Activated T-helper 1 cell treated with anti-CD3 and anti-CD28 coated beads, Interleukin-12 subunit alpha, Interleukin-12 subunit beta, Interleukin-2, Interleukin-4 antibody, amounts not matched to agents 30 ng/mL and 10 ng/mL and 1 ng/mL, durations not matched to agents 14 hours and 24 hours and 36 hours (primary cell): ENCODE measurements around the gene ADAMTS14. TPM values are rescaled to one million over a fixed set of nuclear protein-coding genes. Genes with fewer than 3 reads are reported as not detected.

Experiments used
- DNase-seq: peaks from one replicate; pipeline ENCODE4 v3.0.0; 2021; ENCODE audit warnings: low spot score
- H3K27ac Mint-ChIP-seq: one replicate; pipeline ENCODE4 v1.8.0; 2021; ENCODE audit warnings: mild to moderate bottlenecking, mixed read lengths
- H3K27me3 Mint-ChIP-seq: one replicate; pipeline ENCODE4 v1.8.0; 2022; ENCODE audit warnings: mild to moderate bottlenecking, moderate library complexity, mixed read lengths; ENCODE audit not compliant: insufficient read depth
- H3K36me3 Mint-ChIP-seq: one replicate; pipeline ENCODE4 v1.8.0; 2021; ENCODE audit warnings: low read depth, mixed read lengths
- H3K4me1 Mint-ChIP-seq: one replicate; pipeline ENCODE4 v1.8.0; 2021; ENCODE audit warnings: low read depth, mixed read lengths
- H3K4me3 Mint-ChIP-seq: one replicate; pipeline ENCODE4 v1.8.0; 2021; ENCODE audit warnings: mild to moderate bottlenecking, moderate library complexity, mixed read lengths
- H3K9me3 Mint-ChIP-seq: one replicate; pipeline ENCODE4 v1.8.0; 2021; ENCODE audit warnings: mixed read lengths
- intact Hi-C: fragments of 100-400 bp; cut with micrococcal nuclease; formaldehyde crosslinking; loops from one replicate; pipeline ENCODE4 v1.15.1; 2024
- total RNA-seq: library from RNA; stranded (reverse); gene quantifications from 2 replicates; pipeline ENCODE4 v1.2.3, GENCODE V29; 2022

ADAMTS14 gene
- total RNA-seq, 1 donor from 2014 or later: 0.21 TPM

GRCh38 chr10:70782086-70782745 lies 109.9 kb downstream of the ADAMTS14 start:
- intact Hi-C loops: no loop called here
- Mint-ChIP-seq H3K27ac (no peak overlapping the region), H3K36me3 (no peaks in the 10 kb centered on the region)

GRCh38 chr10:70782746-70783680 lies 110.7 kb downstream of the ADAMTS14 start:
- Mint-ChIP-seq H3K27me3 (peaks cover 9% of the 10 kb centered on the region), H3K9me3 (no peaks in the 10 kb centered on the region), H3K27ac (no peak overlapping the region), H3K36me3 (no peaks in the 10 kb centered on the region), H3K4me1 (peaks cover 7% of the 10 kb centered on the region), H3K4me3 (no peak overlapping the region)
- intact Hi-C loops: no loop called here
- DNase-seq: no peak

More at GRCh38 chr10:70782086-70782745, 109.9 kb downstream of the ADAMTS14 start:
- H3K4me1 Mint-ChIP-seq: peaks cover 6% of the 10 kb centered on the region
- peaks cover 9% of the 10 kb centered on the region for H3K27me3 Mint-ChIP-seq
- H3K4me3 Mint-ChIP-seq: no peak overlapping the region
- no peaks in the 10 kb centered on the region for H3K9me3 Mint-ChIP-seq
- DNase-seq: no peak

GRCh38 chr10:70784016-70784415 lies 111.7 kb downstream of the ADAMTS14 start:
- Mint-ChIP-seq H3K4me1 (peaks cover 7% of the 10 kb centered on the region), H3K27ac (no peak overlapping the region), H3K36me3 (no peaks in the 10 kb centered on the region), H3K27me3 (peaks cover 17% of the 10 kb centered on the region), H3K9me3 (no peaks in the 10 kb centered on the region), H3K4me3 (no peak overlapping the region)
- intact Hi-C loops: no loop called here
- no peak for DNase-seq

GRCh38 chr10:70784471-70784870 lies 112.2 kb downstream of the ADAMTS14 start:
- Mint-ChIP-seq H3K27ac (no peak overlapping the region), H3K9me3 (no peaks in the 10 kb centered on the region)
- intact Hi-C loops: no loop called here

GRCh38 chr10:70785190-70785589 lies 112.9 kb downstream of the ADAMTS14 start, which contains the start of gene TBATA:
Gene TBATA (minus strand): TSS chr10:70785377. CDS start chr10:70783379, 1,998 bp downstream.
- Mint-ChIP-seq H3K36me3 (no peaks in the 10 kb centered on the region), H3K27me3 (peaks cover 25% of the 10 kb centered on the region), H3K4me1 (peaks cover 7% of the 10 kb centered on the region), H3K4me3 (no peak within 1 kb of the TSS), H3K27ac (no peak within 1 kb of the TSS), H3K9me3 (no peaks in the 10 kb centered on the region)
- intact Hi-C loops: no loop called here
- DNase-seq: no peak

More at GRCh38 chr10:70784471-70784870, 112.2 kb downstream of the ADAMTS14 start:
- no peak for DNase-seq
- Mint-ChIP-seq H3K36me3 (no peaks in the 10 kb centered on the region), H3K27me3 (peaks cover 20% of the 10 kb centered on the region), H3K4me3 (no peak overlapping the region), H3K4me1 (peaks cover 7% of the 10 kb centered on the region)

GRCh38 chr10:70786799-70787415 lies 114.6 kb downstream of the ADAMTS14 start:
- DNase-seq: no peak
- Mint-ChIP-seq H3K36me3 (no peaks in the 10 kb centered on the region), H3K4me3 (no peak overlapping the region), H3K4me1 (peaks cover 7% of the 10 kb centered on the region), H3K9me3 (no peaks in the 10 kb centered on the region), H3K27ac (no peak overlapping the region), H3K27me3 (peaks cover 41% of the 10 kb centered on the region)
- intact Hi-C loops: no loop called here

- Mint-ChIP-seq H3K4me1 (peaks cover 7% of the 10 kb centered on the region), H3K27me3 (peaks cover 56% of the 10 kb centered on the region), H3K36me3 (no peaks in the 10 kb centered on the region), H3K9me3 (peaks cover 2% of the 10 kb centered on the region), H3K27ac (no peak overlapping the region), H3K4me3 (no peak overlapping the region)
- DNase-seq: no peak
- intact Hi-C loops: no loop called here
Measured at GRCh38 chr10:70791386-70792039, 119.2 kb downstream of the ADAMTS14 start.

- H3K27me3 Mint-ChIP-seq: peaks cover 38% of the 10 kb centered on the region
- no peaks in the 10 kb centered on the region for H3K4me1 Mint-ChIP-seq
- H3K36me3 Mint-ChIP-seq: no peaks in the 10 kb centered on the region
- DNase-seq: no peak
- intact Hi-C loops: no loop called here
- H3K9me3 Mint-ChIP-seq: peaks cover 5% of the 10 kb centered on the region
- H3K4me3 Mint-ChIP-seq: no peak overlapping the region
- no peak overlapping the region for H3K27ac Mint-ChIP-seq
Measured at GRCh38 chr10:70795613-70796012, 123.3 kb downstream of the ADAMTS14 start.

GRCh38 chr10:70797840-70798239 lies 125.5 kb downstream of the ADAMTS14 start:
- intact Hi-C loops: no loop called here
- H3K27me3 Mint-ChIP-seq: peaks cover 30% of the 10 kb centered on the region
- no peaks in the 10 kb centered on the region for H3K36me3 Mint-ChIP-seq
- no peaks in the 10 kb centered on the region for H3K4me1 Mint-ChIP-seq
- no peak overlapping the region for H3K4me3 Mint-ChIP-seq
- H3K27ac Mint-ChIP-seq: no peak overlapping the region
- DNase-seq: no peak
- H3K9me3 Mint-ChIP-seq: peaks cover 5% of the 10 kb centered on the region

GRCh38 chr10:70799124-70799523 lies 126.8 kb downstream of the ADAMTS14 start:
- Mint-ChIP-seq H3K4me3 (no peak overlapping the region), H3K9me3 (peaks cover 5% of the 10 kb centered on the region), H3K27ac (no peak overlapping the region), H3K27me3 (peaks cover 28% of the 10 kb centered on the region), H3K36me3 (no peaks in the 10 kb centered on the region), H3K4me1 (no peaks in the 10 kb centered on the region)
- DNase-seq: no peak
- intact Hi-C loops: no loop called here

- H3K27me3 Mint-ChIP-seq: peaks cover 23% of the 10 kb centered on the region
- no peak overlapping the region for H3K4me3 Mint-ChIP-seq
- no peak for DNase-seq
- peaks cover under 1% of the 10 kb centered on the region for H3K9me3 Mint-ChIP-seq
- intact Hi-C loops: no loop called here
- H3K4me1 Mint-ChIP-seq: no peaks in the 10 kb centered on the region
- no peaks in the 10 kb centered on the region for H3K36me3 Mint-ChIP-seq
- H3K27ac Mint-ChIP-seq: no peak overlapping the region
Measured at GRCh38 chr10:70801854-70802253, 129.5 kb downstream of the ADAMTS14 start.

- Mint-ChIP-seq H3K27me3 (peaks cover 21% of the 10 kb centered on the region), H3K27ac (no peak overlapping the region), H3K4me3 (no peak overlapping the region), H3K9me3 (no peaks in the 10 kb centered on the region), H3K36me3 (no peaks in the 10 kb centered on the region), H3K4me1 (no peaks in the 10 kb centered on the region)
- no peak for DNase-seq
- intact Hi-C loops: no loop called here
Measured at GRCh38 chr10:70803775-70804420, 131.6 kb downstream of the ADAMTS14 start.
